Activated T-cell treated with anti-CD3 and anti-CD28 coated beads, Interleukin-2, amount 50 U/mL, for 4 hours (primary cell): Measurements from ENCODE around the gene ZNF813. TPM values are rescaled to one million over a fixed set of nuclear protein-coding genes. Genes with fewer than 3 reads are reported as not detected.
"Not testable (repeated sequence)": the region's sequence is repeated elsewhere in the genome, so short reads cannot be mapped to it uniquely, and the experiment has no call there.

Experiments used
- ATAC-seq, 2 donors: fragments of 200-7000 bp; cut with Tn5 transposase; one replicate each; pipeline ENCODE4 v1.10.0; 2021
- DNase-seq: peaks from one replicate; pipeline ENCODE4 v3.0.0-alpha.2; 2020
- H3K27me3 Mint-ChIP-seq: one replicate; pipeline ENCODE4 v1.8.0; 2021; ENCODE audit warnings: low read depth, mixed read lengths
- H3K36me3 Mint-ChIP-seq: one replicate; pipeline ENCODE4 v1.8.0; 2022; ENCODE audit warnings: mixed read lengths; ENCODE audit not compliant: insufficient read depth
- H3K4me1 Mint-ChIP-seq: one replicate; pipeline ENCODE4 v1.8.0; 2021; ENCODE audit warnings: low read depth, mixed read lengths
- H3K4me3 Mint-ChIP-seq: one replicate; pipeline ENCODE4 v1.8.0; 2021; ENCODE audit warnings: mild to moderate bottlenecking, moderate library complexity, mixed read lengths
- H3K9me3 Mint-ChIP-seq: one replicate; pipeline ENCODE4 v1.8.0; 2021; ENCODE audit warnings: mixed read lengths
- total RNA-seq, 3 donors: library from RNA; stranded (reverse); gene quantifications; one replicate each; pipeline ENCODE4 v1.2.1, GENCODE V29; 2021

ZNF813 gene
- total RNA-seq, 3 donors from 2014 or later, result 3.4 to 5.5 (median 4.6) TPM

- peaks cover 37% of the 10 kb centered on the region for H3K9me3 Mint-ChIP-seq
- peaks cover 5% of the 10 kb centered on the region for H3K4me1 Mint-ChIP-seq
- DNase-seq (no peak), ATAC-seq (no peak)
- H3K4me3 Mint-ChIP-seq, result no peak overlapping the region
- peaks cover 6% of the 10 kb centered on the region for H3K36me3 Mint-ChIP-seq
- H3K27me3 Mint-ChIP-seq, result peaks cover 17% of the 10 kb centered on the region
These were observed 4.7 kb upstream of the ZNF813 start for GRCh38 chr19:53462861-53463260.

DNA sequence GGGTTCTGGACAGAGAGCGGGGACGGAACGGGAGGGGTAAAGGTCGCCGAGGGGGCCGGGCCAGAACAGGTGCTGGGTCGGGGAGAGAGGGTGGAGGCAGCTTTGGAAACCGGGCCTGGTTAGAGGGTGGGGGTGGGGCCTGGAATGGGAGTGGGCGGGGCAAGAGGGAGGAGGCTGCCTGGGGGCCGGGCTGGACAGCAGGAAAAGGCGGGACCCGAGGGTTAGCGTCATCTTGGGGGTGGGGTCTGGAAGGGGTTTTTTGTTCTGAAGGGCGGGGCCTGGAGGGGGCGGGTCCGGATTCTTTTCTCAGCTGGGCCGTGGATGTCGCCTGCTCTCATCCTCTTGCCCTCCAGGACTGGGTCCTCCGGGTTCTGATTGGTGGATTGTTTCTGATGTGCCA is 4.3 kb upstream of the ZNF813 start:
- Mint-ChIP-seq H3K9me3 (peaks cover 34% of the 10 kb centered on the region), H3K27me3 (peaks cover 17% of the 10 kb centered on the region), H3K4me3 (no peak overlapping the region), H3K4me1 (peaks cover 7% of the 10 kb centered on the region), H3K36me3 (peaks cover 6% of the 10 kb centered on the region)
- ATAC-seq (no peak), DNase-seq (no peak)

- H3K4me1 Mint-ChIP-seq, result peaks cover 22% of the 10 kb centered on the region
- H3K27me3 Mint-ChIP-seq, result peaks cover 17% of the 10 kb centered on the region
- H3K4me3 Mint-ChIP-seq, result peak overlapping the region; percentile 90
- peaks cover 10% of the 10 kb centered on the region for H3K36me3 Mint-ChIP-seq
- peaks cover 21% of the 10 kb centered on the region for H3K9me3 Mint-ChIP-seq
- DNase-seq, result peak; percentile 5
- ATAC-seq, result peak; percentile 14 to 24
These were observed 628 bp upstream of the ZNF813 start for GRCh38 chr19:53466726-53467484.

GRCh38 chr19:53468628-53469027 is 1.1 kb downstream of the ZNF813 start:
- Mint-ChIP-seq H3K4me3 (peak overlapping the region; percentile 90), H3K9me3 (peaks cover 18% of the 10 kb centered on the region), H3K4me1 (peaks cover 25% of the 10 kb centered on the region), H3K36me3 (peaks cover 25% of the 10 kb centered on the region)
- ATAC-seq, H3K27me3 Mint-ChIP-seq, DNase-seq: not testable (repeated sequence)

DNA sequence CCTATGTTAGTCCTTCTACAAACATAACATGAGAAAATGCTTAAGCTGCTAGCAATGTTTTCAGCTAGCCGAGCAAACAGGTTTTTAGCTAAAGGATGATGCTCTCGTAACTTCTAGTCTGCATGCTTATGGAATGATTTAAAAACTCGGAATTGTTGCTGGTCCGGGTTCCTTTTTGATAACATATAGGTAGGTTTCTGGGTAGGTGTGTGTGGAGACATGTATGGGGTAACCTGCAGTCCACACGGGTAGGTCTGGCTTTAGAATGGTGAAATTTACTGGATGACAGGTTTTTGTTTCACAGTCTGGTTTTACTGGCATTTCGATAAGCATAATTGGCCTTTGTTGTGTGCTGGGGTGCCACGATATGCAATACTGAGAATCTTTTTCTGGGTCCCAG is 4.4 kb downstream of the ZNF813 start:
- DNase-seq (no peak), ATAC-seq (no peak)
- Mint-ChIP-seq H3K36me3 (peaks cover 48% of the 10 kb centered on the region), H3K4me3 (no peak overlapping the region), H3K4me1 (peaks cover 23% of the 10 kb centered on the region), H3K27me3 (no peaks in the 10 kb centered on the region), H3K9me3 (peaks cover 25% of the 10 kb centered on the region)

DNA sequence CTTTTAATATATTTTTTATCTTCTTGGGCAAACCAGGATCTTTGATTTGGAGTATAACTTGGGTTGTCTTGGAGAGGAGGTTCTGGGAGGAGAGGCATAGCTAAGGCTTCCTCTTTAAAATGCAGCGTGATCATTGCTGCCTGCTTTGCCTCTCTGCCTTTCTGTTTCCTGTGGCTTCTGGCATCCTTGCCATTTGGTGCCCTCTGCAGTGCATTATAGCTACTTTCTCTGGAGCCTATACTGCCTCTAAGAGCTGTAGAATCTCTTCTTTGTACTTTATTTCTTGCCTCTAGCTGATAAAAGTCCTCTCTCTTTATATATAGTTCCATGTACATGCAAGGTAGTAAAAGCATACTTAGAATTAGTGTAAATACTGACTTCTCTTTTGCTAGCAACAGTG is 7.3 kb downstream of the ZNF813 start:
- H3K9me3 Mint-ChIP-seq, result peaks cover 34% of the 10 kb centered on the region
- H3K4me1 Mint-ChIP-seq, ATAC-seq, H3K4me3 Mint-ChIP-seq, H3K27me3 Mint-ChIP-seq, DNase-seq: not testable (repeated sequence)
- H3K36me3 Mint-ChIP-seq, result peaks cover 71% of the 10 kb centered on the region

- not testable (repeated sequence) for ATAC-seq, DNase-seq
These were observed 7.9 kb downstream of the ZNF813 start for GRCh38 chr19:53475470-53475869.

GRCh38 chr19:53483751-53484150 is 16.2 kb downstream of the ZNF813 start:
- H3K36me3 Mint-ChIP-seq, result peaks cover 82% of the 10 kb centered on the region
- not testable (repeated sequence) for ATAC-seq, H3K4me3 Mint-ChIP-seq, H3K27me3 Mint-ChIP-seq, H3K4me1 Mint-ChIP-seq, DNase-seq
- peaks cover 47% of the 10 kb centered on the region for H3K9me3 Mint-ChIP-seq

More at GRCh38 chr19:53475470-53475869, 7.9 kb downstream of the ZNF813 start:
- Mint-ChIP-seq H3K36me3 (peaks cover 77% of the 10 kb centered on the region), H3K9me3 (peaks cover 39% of the 10 kb centered on the region)
- not testable (repeated sequence) for H3K4me3 Mint-ChIP-seq, H3K27me3 Mint-ChIP-seq, H3K4me1 Mint-ChIP-seq

DNA sequence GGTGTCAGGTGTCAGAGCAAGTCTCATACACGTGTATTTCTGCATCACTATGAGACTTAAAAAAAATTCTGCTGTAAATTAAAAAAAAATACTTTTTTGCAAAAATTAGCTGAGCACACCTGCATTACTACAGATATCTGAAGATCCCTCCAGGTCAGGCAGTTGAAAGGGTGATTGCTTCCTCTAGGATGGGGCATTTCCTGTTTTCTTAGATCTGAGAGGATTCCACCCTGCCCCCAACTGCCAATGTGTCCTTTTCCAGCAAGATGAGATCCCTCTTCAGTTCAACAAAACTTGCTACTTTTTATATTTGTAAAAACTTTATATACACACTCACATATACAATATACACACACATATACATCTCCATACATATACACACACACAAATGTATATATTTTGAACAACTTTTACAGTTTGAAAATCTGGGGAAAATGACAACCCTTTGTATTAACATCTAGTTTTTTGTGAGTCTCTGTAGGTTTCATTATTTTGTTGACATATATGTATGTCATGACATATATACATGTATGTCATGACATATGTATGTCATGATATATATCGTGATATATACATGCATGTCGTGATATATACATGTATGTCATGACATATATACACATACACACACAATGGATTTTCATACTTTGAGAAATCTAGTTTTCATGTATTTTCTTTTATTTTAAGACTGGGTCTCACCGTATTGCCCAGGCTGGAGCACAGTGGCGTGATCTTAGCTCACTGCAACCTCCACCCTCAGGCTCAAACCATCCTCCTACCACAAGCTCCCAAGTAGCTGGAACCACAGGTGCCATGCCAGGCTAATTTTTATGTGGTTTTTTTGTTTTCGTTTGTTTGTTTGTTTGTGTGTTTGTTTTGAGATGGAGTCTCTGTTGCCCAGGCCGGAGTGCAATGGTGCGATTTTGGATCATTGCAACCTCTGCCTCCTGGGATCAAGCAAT is 17.8 kb downstream of the ZNF813 start:
- Mint-ChIP-seq H3K9me3 (peaks cover 41% of the 10 kb centered on the region), H3K4me1 (no peaks in the 10 kb centered on the region), H3K36me3 (peaks cover 74% of the 10 kb centered on the region), H3K27me3 (no peaks in the 10 kb centered on the region), H3K4me3 (no peak overlapping the region)
- DNase-seq (no peak), ATAC-seq (no peak)

DNA sequence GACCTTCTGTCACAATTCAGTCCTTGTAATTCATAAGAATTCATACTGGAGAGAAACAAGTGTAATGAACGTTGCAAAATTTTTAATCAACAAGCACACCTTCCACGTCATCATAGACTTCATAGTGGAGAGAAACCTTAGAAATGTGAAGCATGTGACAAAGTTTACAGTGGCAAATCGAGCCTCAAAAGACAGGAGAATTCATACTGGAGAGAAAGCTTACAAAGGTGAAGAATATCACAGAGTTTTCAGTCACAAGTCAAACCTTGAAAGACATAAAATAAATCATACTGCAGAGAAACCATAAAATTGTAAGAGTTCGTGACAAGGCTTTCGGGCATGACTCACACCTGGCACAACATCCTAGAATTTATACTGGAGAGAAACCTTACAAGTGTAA is 24.6 kb downstream of the ZNF813 start:
- no peak overlapping the region for H3K4me3 Mint-ChIP-seq
- no peaks in the 10 kb centered on the region for H3K4me1 Mint-ChIP-seq
- ATAC-seq, result no peak
- no peak for DNase-seq
- no peaks in the 10 kb centered on the region for H3K27me3 Mint-ChIP-seq
- peaks cover 60% of the 10 kb centered on the region for H3K9me3 Mint-ChIP-seq
- H3K36me3 Mint-ChIP-seq, result peaks cover 59% of the 10 kb centered on the region

DNA sequence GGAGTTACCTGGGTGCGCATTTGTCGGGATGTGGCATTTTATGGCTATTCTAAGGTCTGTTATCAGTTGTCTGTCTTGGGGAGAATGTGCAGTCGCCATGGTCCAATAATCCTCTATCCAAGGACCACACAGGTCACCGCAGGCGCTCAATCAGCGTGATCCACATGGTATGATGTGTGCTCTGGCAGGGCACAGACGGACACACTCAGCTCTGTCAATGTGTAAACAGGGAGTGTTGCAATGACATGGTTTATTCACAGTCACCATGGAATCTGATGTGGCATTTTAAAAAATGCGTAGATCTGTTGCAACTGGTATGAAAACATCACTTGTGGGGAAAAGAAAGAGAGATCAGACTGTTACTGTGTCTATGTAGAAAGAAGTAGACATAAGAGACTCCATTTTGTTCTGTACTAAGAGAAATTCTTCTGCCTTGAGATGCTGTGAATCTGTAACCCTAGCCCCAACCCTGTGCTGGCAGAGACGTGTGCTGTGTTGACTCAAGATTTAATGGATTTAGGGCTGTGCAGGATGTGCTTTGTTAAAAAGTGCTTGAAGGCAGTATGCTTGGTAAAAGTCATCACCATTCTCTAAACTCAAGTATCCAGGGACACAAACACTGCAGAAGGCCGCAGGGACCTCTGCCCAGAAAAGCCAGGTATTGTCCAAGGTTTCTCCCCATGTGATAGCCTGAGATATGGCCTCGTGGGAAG is 29.9 kb downstream of the ZNF813 start:
- Mint-ChIP-seq H3K36me3 (peaks cover 15% of the 10 kb centered on the region), H3K9me3 (peaks cover 50% of the 10 kb centered on the region)
- H3K4me3 Mint-ChIP-seq, ATAC-seq, H3K4me1 Mint-ChIP-seq, DNase-seq, H3K27me3 Mint-ChIP-seq: not testable (repeated sequence)

DNA sequence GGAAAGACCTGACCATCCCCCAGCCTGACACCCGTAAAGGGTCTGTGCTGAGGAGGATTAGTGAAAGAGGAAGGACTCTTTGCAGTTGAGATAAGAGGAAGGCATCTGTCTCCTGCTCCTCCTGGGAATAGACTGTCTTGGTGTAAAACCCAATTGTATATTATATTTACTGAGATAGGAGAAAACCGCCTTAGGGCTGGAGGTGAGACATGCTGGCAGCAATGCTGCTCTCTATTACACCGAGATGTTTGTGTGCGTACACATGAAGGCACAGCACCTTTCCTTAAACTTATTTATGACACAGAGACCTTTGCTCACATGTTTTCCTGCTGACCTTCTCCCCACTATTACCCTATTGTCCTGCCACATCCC is 30.5 kb downstream of the ZNF813 start:
- not testable (repeated sequence) for H3K4me1 Mint-ChIP-seq, H3K4me3 Mint-ChIP-seq, H3K27me3 Mint-ChIP-seq, DNase-seq, ATAC-seq, H3K36me3 Mint-ChIP-seq
- peaks cover 45% of the 10 kb centered on the region for H3K9me3 Mint-ChIP-seq

DNA sequence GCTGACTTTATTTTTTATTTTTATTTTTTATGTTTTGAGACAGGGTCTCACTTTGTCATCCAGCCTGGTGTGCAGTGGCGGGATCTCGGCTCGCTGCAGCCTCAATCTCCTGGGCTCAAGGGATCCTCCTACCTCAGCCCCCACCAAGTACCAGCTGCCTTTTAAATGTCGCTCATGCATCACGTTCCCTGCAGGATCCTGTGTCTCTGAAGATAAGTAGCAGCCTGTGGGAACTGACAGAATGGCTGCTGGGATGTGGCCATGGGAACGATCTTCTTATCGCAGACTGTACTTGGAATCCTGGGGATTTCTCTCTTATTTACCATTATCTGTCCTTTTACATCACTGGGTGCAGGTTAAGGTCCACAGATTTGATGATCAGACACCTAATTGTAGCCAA is 35.6 kb downstream of the ZNF813 start:
- peaks cover 19% of the 10 kb centered on the region for H3K27me3 Mint-ChIP-seq
- ATAC-seq, DNase-seq, H3K4me1 Mint-ChIP-seq, H3K4me3 Mint-ChIP-seq, H3K36me3 Mint-ChIP-seq: not testable (repeated sequence)
- peaks cover 17% of the 10 kb centered on the region for H3K9me3 Mint-ChIP-seq
